Measurements from ENCODE around the gene DLGAP1. TPM values are rescaled to one million over a fixed set of nuclear protein-coding genes. Genes with fewer than 3 reads are reported as not detected.

DLGAP1 gene
- total RNA-seq, 2 experiments from 2014 or later: 0.31 to 0.36 TPM

GRCh38 chr18:3508576-3509549, 946.2 kb downstream of the DLGAP1 start:
- no peak overlapping the region for H3K27ac ChIP-seq (ENCODE audit: low read depth in 1 of 2, low read length in 2 of 2)
- H3K4me3 ChIP-seq (ENCODE audit: low read length): no peak overlapping the region
- Mint-ChIP-seq H3K27me3 (no peaks in the 10 kb centered on the region), H3K27ac (no peak overlapping the region), H3K4me1 (ENCODE audit: low read depth) (no peaks in the 10 kb centered on the region), H3K36me3 (ENCODE audit: low read depth) (no peaks in the 10 kb centered on the region), H3K9me3 (no peaks in the 10 kb centered on the region), H3K4me3 (no peak overlapping the region)
- intact Hi-C loops (cut with DNase I, micrococcal nuclease): no loop called here
- H3K36me3 ChIP-seq (ENCODE audit: insufficient read depth, low read length): no peaks in the 10 kb centered on the region
- no peaks in the 10 kb centered on the region for H3K27me3 ChIP-seq (ENCODE audit: control insufficient read depth in 1 of 2, insufficient read depth in 2 of 2, low read length in 2 of 2)
- DNase-seq (no peak), ATAC-seq (ENCODE audit: poor library complexity) (no peak)
- H3K9me3 ChIP-seq (ENCODE audit: control insufficient read depth in 1 of 2, insufficient read depth in 1 of 2, low read length in 2 of 2): no peaks in the 10 kb centered on the region
- no peak for TF ChIP-seq CTCF (IDR thresholded peaks at IDR 0.05)
- ChIA-PET POLR2A (no interaction called here), CTCF (no interaction called here)
- no peaks in the 10 kb centered on the region for H3K4me1 ChIP-seq (ENCODE audit: insufficient read depth, low read length)

GRCh38 chr18:3504637-3505036, 950.5 kb downstream of the DLGAP1 start:
- H3K4me3 Mint-ChIP-seq: no peak overlapping the region
- Histone ChIP-seq H3K36me3 (ENCODE audit: insufficient read depth, low read length) (no peaks in the 10 kb centered on the region), H3K27ac (ENCODE audit: low read depth in 1 of 2, low read length in 2 of 2) (no peak overlapping the region), H3K4me3 (ENCODE audit: low read length) (no peak overlapping the region), H3K27me3 (ENCODE audit: control insufficient read depth in 1 of 2, insufficient read depth in 2 of 2, low read length in 2 of 2) (peaks cover 9 to 18% of the 10 kb centered on the region in 2 experiments), H3K9me3 (ENCODE audit: control insufficient read depth in 1 of 2, insufficient read depth in 1 of 2, low read length in 2 of 2) (no peaks in the 10 kb centered on the region), H3K4me1 (ENCODE audit: insufficient read depth, low read length) (peaks cover 2% of the 10 kb centered on the region)
- H3K9me3 Mint-ChIP-seq: no peaks in the 10 kb centered on the region
- ATAC-seq (ENCODE audit: poor library complexity): no peak
- no peak for DNase-seq
- ChIA-PET POLR2A (interaction anchor here (1.0 kb wide), 1 partner anchor 8 kb away, joined by 3 read pairs; no protein-coding TSS in a partner anchor), CTCF (no interaction called here)
- intact Hi-C loops (cut with DNase I, micrococcal nuclease): no loop called here
- TF ChIP-seq CTCF (IDR thresholded peaks at IDR 0.05): no peak
- H3K27me3 Mint-ChIP-seq: peaks cover 22% of the 10 kb centered on the region
- no peak overlapping the region for H3K27ac Mint-ChIP-seq
- H3K4me1 Mint-ChIP-seq (ENCODE audit: low read depth): peaks cover 5% of the 10 kb centered on the region
- no peaks in the 10 kb centered on the region for H3K36me3 Mint-ChIP-seq (ENCODE audit: low read depth)

GRCh38 chr18:3502650-3503049, 952.5 kb downstream of the DLGAP1 start:
- DNase-seq (no peak), ATAC-seq (ENCODE audit: poor library complexity) (no peak)
- Mint-ChIP-seq H3K4me3 (no peak overlapping the region), H3K4me1 (ENCODE audit: low read depth) (peaks cover 15% of the 10 kb centered on the region), H3K27me3 (peaks cover 39% of the 10 kb centered on the region), H3K36me3 (ENCODE audit: low read depth) (no peaks in the 10 kb centered on the region), H3K27ac (no peak overlapping the region), H3K9me3 (no peaks in the 10 kb centered on the region)
- ChIA-PET POLR2A (no interaction called here), CTCF (interaction anchor here (1.0 kb wide), 1 partner anchor 25 kb away, joined by 3 read pairs; no protein-coding TSS in a partner anchor)
- no peaks in the 10 kb centered on the region for H3K9me3 ChIP-seq (ENCODE audit: control insufficient read depth in 1 of 2, insufficient read depth in 1 of 2, low read length in 2 of 2)
- H3K27me3 ChIP-seq (ENCODE audit: control insufficient read depth in 1 of 2, insufficient read depth in 2 of 2, low read length in 2 of 2): peaks cover 22 to 31% of the 10 kb centered on the region in 2 experiments
- no peak for TF ChIP-seq CTCF (IDR thresholded peaks at IDR 0.05)
- H3K36me3 ChIP-seq (ENCODE audit: insufficient read depth, low read length): no peaks in the 10 kb centered on the region
- H3K4me3 ChIP-seq (ENCODE audit: low read length): no peak overlapping the region
- H3K27ac ChIP-seq (ENCODE audit: low read depth in 1 of 2, low read length in 2 of 2): no peak overlapping the region
- peaks cover 6% of the 10 kb centered on the region for H3K4me1 ChIP-seq (ENCODE audit: insufficient read depth, low read length)
- intact Hi-C loops (cut with DNase I, micrococcal nuclease): no loop called here

Measured in CD4-positive, alpha-beta T cell (primary cell).